ENCODE data around the gene DDX60.

The DDX60 gene

GRCh38 chr4:168197926-168198325, 120.6 kb downstream of the DDX60 start:
- no peaks in the 10 kb centered on the region for H3K27me3 Mint-ChIP-seq (ENCODE audit: low read depth, poor library complexity)

GRCh38 chr4:168188754-168189153, 129.8 kb downstream of the DDX60 start:
- Mint-ChIP-seq H3K36me3 (ENCODE audit: low read depth) (no peaks in the 10 kb centered on the region), H3K9me3 (no peaks in the 10 kb centered on the region), H3K4me3 (no peak overlapping the region), H3K27me3 (ENCODE audit: low read depth, poor library complexity) (peaks cover 3% of the 10 kb centered on the region), H3K27ac (no peak overlapping the region), H3K4me1 (peaks cover 5% of the 10 kb centered on the region)
- DNase-seq = no peak
- no peak for TF ChIP-seq CTCF (IDR thresholded peaks at IDR 0.05)

More at GRCh38 chr4:168197926-168198325, 120.6 kb downstream of the DDX60 start:
- Mint-ChIP-seq H3K4me3 (no peak overlapping the region), H3K36me3 (ENCODE audit: low read depth) (peaks cover 4% of the 10 kb centered on the region), H3K4me1 (no peaks in the 10 kb centered on the region), H3K27ac (no peak overlapping the region), H3K9me3 (peaks cover 41% of the 10 kb centered on the region)
- DNase-seq = no peak
- TF ChIP-seq CTCF (IDR thresholded peaks at IDR 0.05) = no peak

- no peak for DNase-seq
- peaks cover 5% of the 10 kb centered on the region for H3K4me1 Mint-ChIP-seq
- H3K36me3 Mint-ChIP-seq (ENCODE audit: low read depth) = no peaks in the 10 kb centered on the region
- no peak overlapping the region for H3K4me3 Mint-ChIP-seq
- H3K9me3 Mint-ChIP-seq = no peaks in the 10 kb centered on the region
- H3K27ac Mint-ChIP-seq = no peak overlapping the region
- H3K27me3 Mint-ChIP-seq (ENCODE audit: low read depth, poor library complexity) = peaks cover 3% of the 10 kb centered on the region
- peak; percentile 73 for TF ChIP-seq CTCF (IDR thresholded peaks at IDR 0.05)
Observed at GRCh38 chr4:168183717-168184571, 134.6 kb downstream of the DDX60 start.

GRCh38 chr4:168177546-168178149, 140.9 kb downstream of the DDX60 start:
- Mint-ChIP-seq H3K36me3 (ENCODE audit: low read depth) (no peaks in the 10 kb centered on the region), H3K4me1 (no peaks in the 10 kb centered on the region), H3K27ac (no peak overlapping the region), H3K4me3 (no peak overlapping the region), H3K27me3 (ENCODE audit: low read depth, poor library complexity) (no peaks in the 10 kb centered on the region), H3K9me3 (no peaks in the 10 kb centered on the region)
- no peak for TF ChIP-seq CTCF (IDR thresholded peaks at IDR 0.05)
- DNase-seq = no peak

- H3K36me3 Mint-ChIP-seq (ENCODE audit: low read depth) = no peaks in the 10 kb centered on the region
- H3K4me3 Mint-ChIP-seq = no peak overlapping the region
- no peak for TF ChIP-seq CTCF (IDR thresholded peaks at IDR 0.05)
- H3K27ac Mint-ChIP-seq = no peak overlapping the region
- no peaks in the 10 kb centered on the region for H3K27me3 Mint-ChIP-seq (ENCODE audit: low read depth, poor library complexity)
- H3K4me1 Mint-ChIP-seq = no peaks in the 10 kb centered on the region
- no peaks in the 10 kb centered on the region for H3K9me3 Mint-ChIP-seq
- no peak for DNase-seq
Observed at GRCh38 chr4:168174308-168174707, 144.2 kb downstream of the DDX60 start.

All from nephron progenitor cell (in vitro differentiated cells).